Skin epidermis (tissue), 12 donors: ENCODE measurements around the gene GINS1.
"Not testable (repeated sequence)": the region's sequence is repeated elsewhere in the genome, so short reads cannot be mapped to it uniquely, and the experiment has no call there.

Source experiments
- H3K27ac ChIP-seq, 21 experiments: fragments of 200-600 bp; sonication (generic) in 11 of 21; one replicate each; pipeline ENCODE4 v1.5.0; 2020; ENCODE audit warnings: mild to moderate bottlenecking in 3 of 21, inconsistent platforms in 2 of 21, moderate library complexity in 2 of 21
- H3K4me3 ChIP-seq, 7 experiments: fragments of 200-600 bp; sonication (generic) in 2 of 7; one replicate each; pipeline ENCODE4 v1.5.0; 2020; ENCODE audit warnings: inconsistent platforms in 2 of 7, mild to moderate bottlenecking in 2 of 7, moderate library complexity in 1 of 7

Gene GINS1

GRCh38 chr20:25469558-25469957, 62.1 kb downstream of the GINS1 start:
- Histone ChIP-seq H3K27ac (no peak overlapping the region), H3K4me3 (no peak overlapping the region)

GRCh38 chr20:25470045-25470444, 62.6 kb downstream of the GINS1 start:
- no peak overlapping the region for H3K27ac ChIP-seq
- no peak overlapping the region for H3K4me3 ChIP-seq

GRCh38 chr20:25471020-25471419, 63.5 kb downstream of the GINS1 start:
- H3K4me3 ChIP-seq = no peak overlapping the region
- no peak overlapping the region for H3K27ac ChIP-seq

- not testable (repeated sequence) for H3K27ac ChIP-seq, H3K4me3 ChIP-seq
Measured at GRCh38 chr20:25473297-25473696, 65.8 kb downstream of the GINS1 start.

GRCh38 chr20:25476106-25477013, 68.9 kb downstream of the GINS1 start:
- Histone ChIP-seq H3K4me3 (no peak overlapping the region), H3K27ac (no peak overlapping the region)

- Histone ChIP-seq H3K27ac (no peak overlapping the region), H3K4me3 (no peak overlapping the region)
Measured at GRCh38 chr20:25477014-25477882, 69.8 kb downstream of the GINS1 start.

GRCh38 chr20:25478889-25479568, 71.6 kb downstream of the GINS1 start:
- peak overlapping the region in 2 of 21 experiments; percentile 35 to 78 for H3K27ac ChIP-seq
- H3K4me3 ChIP-seq = no peak overlapping the region

- H3K4me3 ChIP-seq = no peak overlapping the region
Measured at GRCh38 chr20:25479638-25480037, 72.2 kb downstream of the GINS1 start.

GRCh38 chr20:25480156-25480555, 72.7 kb downstream of the GINS1 start:
- Histone ChIP-seq H3K27ac (peak overlapping the region in 1 of 21 experiments; percentile 78), H3K4me3 (no peak overlapping the region)

More at GRCh38 chr20:25479638-25480037, 72.2 kb downstream of the GINS1 start:
- peak overlapping the region in 2 of 21 experiments; percentile 35 to 78 for H3K27ac ChIP-seq

GRCh38 chr20:25480797-25481196, 73.3 kb downstream of the GINS1 start:
- peak overlapping the region in 2 of 21 experiments; percentile 44 to 51 for H3K27ac ChIP-seq

GRCh38 chr20:25481235-25481917, 73.9 kb downstream of the GINS1 start:
- Histone ChIP-seq H3K27ac (peak overlapping the region in 2 of 21 experiments; percentile 51 to 59), H3K4me3 (no peak overlapping the region)

More at GRCh38 chr20:25480797-25481196, 73.3 kb downstream of the GINS1 start:
- H3K4me3 ChIP-seq = no peak overlapping the region

GRCh38 chr20:25481918-25482253, 74.4 kb downstream of the GINS1 start:
- H3K4me3 ChIP-seq = no peak overlapping the region
- H3K27ac ChIP-seq = peak overlapping the region in 1 of 21 experiments; percentile 59

- Histone ChIP-seq H3K27ac (peak overlapping the region in 1 of 21 experiments; percentile 5), H3K4me3 (no peak overlapping the region)
Measured at GRCh38 chr20:25483431-25484132, 76.1 kb downstream of the GINS1 start.

- Histone ChIP-seq H3K4me3 (no peak overlapping the region), H3K27ac (peak overlapping the region in 1 of 21 experiments; percentile 55)
Measured at GRCh38 chr20:25484224-25484846, 76.9 kb downstream of the GINS1 start.

GRCh38 chr20:25484911-25485511, 77.5 kb downstream of the GINS1 start:
- Histone ChIP-seq H3K27ac (peak overlapping the region in 1 of 21 experiments; percentile 55), H3K4me3 (no peak overlapping the region)

- Histone ChIP-seq H3K27ac (peak overlapping the region in 1 of 21 experiments; percentile 67), H3K4me3 (no peak overlapping the region)
Measured at GRCh38 chr20:25485872-25486271, 78.4 kb downstream of the GINS1 start.

- H3K4me3 ChIP-seq = no peak overlapping the region
- H3K27ac ChIP-seq = peak overlapping the region in 2 of 21 experiments; percentile 3 to 67
Measured at GRCh38 chr20:25486377-25486776, 78.9 kb downstream of the GINS1 start.

GRCh38 chr20:25487306-25487705, 79.8 kb downstream of the GINS1 start:
- Histone ChIP-seq H3K27ac (peak overlapping the region in 2 of 21 experiments; percentile 45 to 67), H3K4me3 (no peak overlapping the region)
